MM.1S (cell line): Measurements from ENCODE around the gene RNPEP.

Source experiments
- CTCF ChIP-seq: fragments of 300-600 bp; sonication (generic); IDR thresholded peaks from 2 replicates; pipeline ENCODE4 v1.5.1; 2016; ENCODE audit warnings: antibody characterized with exemption, low read length, mixed read lengths
- EZH2phosphoT487 ChIP-seq: fragments of 300-600 bp; sonication (generic); IDR thresholded peaks from 2 replicates; pipeline ENCODE4 v1.6.1; 2018; ENCODE audit warnings: antibody characterized with exemption, low read length

DNA sequence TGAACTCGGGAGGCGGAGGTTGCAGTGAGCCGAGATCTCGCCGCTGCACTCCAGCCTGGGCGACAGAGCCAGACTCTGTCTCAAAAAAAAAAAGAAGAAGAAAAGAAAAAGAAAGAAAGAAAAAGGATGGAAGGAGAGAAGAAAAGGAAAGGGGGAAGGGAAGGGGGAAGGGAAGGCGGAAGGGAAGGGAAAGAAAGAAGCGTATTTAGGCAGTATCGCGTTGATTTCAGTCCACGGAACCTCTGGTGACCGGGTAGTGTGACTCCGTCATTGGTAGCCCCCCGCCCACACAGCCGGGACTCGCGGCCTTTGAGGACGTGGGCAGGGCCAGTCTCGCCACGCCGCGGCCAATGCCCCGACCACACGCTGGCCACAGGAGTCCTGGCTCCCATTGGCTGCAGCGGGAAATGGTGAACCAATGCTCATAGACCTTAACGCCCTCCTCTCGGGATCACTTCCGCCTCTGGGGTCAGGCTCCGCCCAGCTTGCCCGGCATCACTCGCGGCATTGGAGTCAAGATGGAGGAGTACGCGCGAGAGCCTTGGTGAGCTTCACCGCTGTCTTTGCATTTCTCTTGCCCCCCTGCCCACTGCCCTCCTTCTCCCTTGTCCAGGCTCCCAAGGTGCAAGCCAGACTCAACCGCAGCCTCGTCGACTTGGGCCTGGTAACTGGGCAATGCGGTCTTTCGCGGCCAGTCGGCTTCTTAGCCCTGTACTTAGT, 27.3 kb upstream of the RNPEP start, which contains the start of gene TIMM17A:
- TF ChIP-seq EZH2phosphoT487 (no peak), CTCF (no peak)
